K562 (cell line): Measurements from ENCODE around the gene ST6GALNAC2. TPM values are rescaled to one million over a fixed set of nuclear protein-coding genes. Genes with fewer than 3 reads are reported as not detected.

ENCODE experiments used
- ARNT ChIP-seq, 2 experiments: fragments of 450-650 bp; IDR thresholded peaks; 2 replicates each; pipeline ENCODE4 v1.6.1; 2016; ENCODE audit warnings: mild to moderate bottlenecking in 1 of 2
- HMGN3 ChIP-seq: IDR thresholded peaks from 2 replicates; pipeline ENCODE4 v1.6.1; 2011; ENCODE audit warnings: borderline replicate concordance, low read depth, mild to moderate bottlenecking, mixed read lengths, low read length; ENCODE audit not compliant: insufficient read length; ENCODE audit errors: extremely low read depth
- KHSRP ChIP-seq: fragments of 450-650 bp; IDR thresholded peaks from 2 replicates; pipeline ENCODE4 v1.6.1; 2017
- KLF13 ChIP-seq: fragments of 450-650 bp; IDR thresholded peaks from 2 replicates; pipeline ENCODE4 v1.6.1; 2016; ENCODE audit warnings: missing genetic modification characterization, low read depth, mild to moderate bottlenecking, missing compliant biosample characterization, moderate library complexity, borderline replicate concordance
- MTF1 ChIP-seq: fragments of 250-450 bp; sonication (Bioruptor Pico); IDR thresholded peaks from 2 replicates; pipeline ENCODE4 v1.9.0; 2021; ENCODE audit warnings: moderate library complexity, mild to moderate bottlenecking, inconsistent platforms, borderline replicate concordance
- MXI1 ChIP-seq: IDR thresholded peaks from 2 replicates; pipeline ENCODE4 v1.6.1; 2011; ENCODE audit warnings: low read depth, mild to moderate bottlenecking, improper control_type of control experiment, low read length
- NR1H2 ChIP-seq: sonication (generic); formaldehyde crosslinking; IDR thresholded peaks from 2 replicates; pipeline ENCODE4 v1.4.0; 2020; ENCODE audit warnings: mild to moderate bottlenecking, missing genetic modification reagents
- POLR2B ChIP-seq: fragments of 450-650 bp; IDR thresholded peaks from 2 replicates; pipeline ENCODE4 v1.6.1; 2018; ENCODE audit warnings: low read depth; ENCODE audit not compliant: partially characterized antibody
- PURB ChIP-seq: sonication (generic); formaldehyde crosslinking; IDR thresholded peaks from 2 replicates; pipeline ENCODE4 v1.9.0; 2021; ENCODE audit warnings: low read depth, mild to moderate bottlenecking, missing genetic modification reagents
- RBM14 ChIP-seq: fragments of 200-400 bp; formaldehyde crosslinking; IDR thresholded peaks from 2 replicates; pipeline ENCODE4 v1.6.1; 2018; ENCODE audit warnings: low read depth, mild to moderate bottlenecking, low read length, moderate library complexity, borderline replicate concordance; ENCODE audit not compliant: insufficient read depth
- SETDB1 ChIP-seq: IDR thresholded peaks from one replicate; pipeline ENCODE4 v1.6.1; 2012; ENCODE audit warnings: low read length, control low read depth, inconsistent platforms
- TFAM ChIP-seq: fragments of 250-450 bp; sonication (Bioruptor Pico); conservative IDR thresholded peaks from 2 replicates; pipeline ENCODE4 v1.5.0; 2021; ENCODE audit warnings: mild to moderate bottlenecking, moderate library complexity
- ZNF140 ChIP-seq: fragments of 250-450 bp; sonication (Bioruptor Pico); IDR thresholded peaks from 2 replicates; pipeline ENCODE4 v1.8.0; 2021; ENCODE audit warnings: moderate library complexity, mild to moderate bottlenecking, inconsistent platforms
- polyA plus RNA-seq, 8 experiments: library from polyadenylated mRNA; depleted of rRNA in 4 of 8; stranded (reverse) in 5 of 8; unstranded in 3 of 8; fragments of >200 nt; fragmentation: Nextera tagmentation in 2 of 8; fragmentation: Illumina TruSeq in 1 of 8; extraction: Ambion mirVana in 2 of 8; extraction: Trizol in 1 of 8; gene quantifications; 2 replicates each; pipeline versions ENCODE4 v1.2.1 to v1.2.3, GENCODE V29; 2011 to 2014; ENCODE audit warnings: inconsistent platforms in 1 of 8, missing spikeins in 1 of 8
- total RNA-seq, 7 experiments: library from RNA; depleted of rRNA in 6 of 7; stranded (reverse); fragments of >200 nt in 6 of 7; fragmentation: Illumina TruSeq in 2 of 7; extraction: Trizol in 2 of 7; gene quantifications; 2 replicates each; pipeline versions ENCODE4 v1.2.1 to v1.2.3, GENCODE V29; 2011 to 2021; ENCODE audit warnings: low replicate concordance in 1 of 7
- TF ChIP-seq, protein P1 (sequence below): fragments of 450-650 bp; IDR thresholded peaks from 2 replicates; pipeline ENCODE4 v1.6.1; 2016; ENCODE audit warnings: mild to moderate bottlenecking, moderate library complexity

ST6GALNAC2 gene
- total and polyA plus RNA-seq, 9 of the 15 experiments (the other 6 are each of a cell fraction or from before 2014, with no cell fraction given): 0.18 TPM; not detected in 8

DNA sequence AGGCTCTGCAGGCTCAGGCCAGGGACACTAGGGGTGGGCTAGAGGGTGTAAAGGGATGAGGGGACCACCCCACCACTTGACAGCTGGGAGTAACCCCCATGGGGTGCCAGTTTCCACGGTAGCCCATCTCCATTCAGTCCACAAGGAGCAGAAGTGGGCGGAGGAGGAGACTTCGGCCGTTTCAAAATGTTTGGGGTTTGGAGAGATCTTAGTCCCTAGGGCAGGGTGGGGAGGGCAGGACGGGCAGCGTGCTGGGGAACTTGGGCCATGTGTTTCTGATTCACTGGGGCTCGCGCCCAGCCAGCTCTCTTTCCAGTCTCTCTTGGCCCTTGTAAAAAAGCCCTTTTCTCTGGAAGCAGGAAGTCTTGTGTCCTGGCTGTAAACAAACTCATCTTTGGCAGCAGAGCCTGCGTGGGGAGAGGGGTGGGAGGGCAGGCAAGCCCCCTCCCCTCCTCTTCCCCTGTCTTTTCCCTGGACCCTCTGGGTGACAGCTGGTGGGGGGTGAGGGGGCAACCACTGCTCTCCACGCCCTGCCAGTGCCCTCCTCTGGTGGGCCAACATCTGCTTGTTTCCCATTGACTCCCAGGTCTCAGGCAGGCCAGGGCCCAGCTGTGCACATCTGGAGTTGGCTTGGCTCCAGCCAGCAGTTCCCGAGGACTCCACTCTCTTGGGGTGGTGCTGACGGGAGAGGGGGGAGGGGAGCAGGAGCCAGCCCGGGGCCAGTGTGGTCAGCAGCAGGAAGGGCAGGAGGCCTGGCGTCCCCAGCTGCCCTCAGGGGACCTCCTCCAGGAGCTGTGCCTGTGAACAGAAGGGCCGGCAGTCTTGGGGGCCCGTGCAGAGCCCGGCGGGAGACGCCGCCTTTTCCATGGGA is 56.2 kb downstream of the ST6GALNAC2 start (continued):
- TF ChIP-seq, protein P1, sequence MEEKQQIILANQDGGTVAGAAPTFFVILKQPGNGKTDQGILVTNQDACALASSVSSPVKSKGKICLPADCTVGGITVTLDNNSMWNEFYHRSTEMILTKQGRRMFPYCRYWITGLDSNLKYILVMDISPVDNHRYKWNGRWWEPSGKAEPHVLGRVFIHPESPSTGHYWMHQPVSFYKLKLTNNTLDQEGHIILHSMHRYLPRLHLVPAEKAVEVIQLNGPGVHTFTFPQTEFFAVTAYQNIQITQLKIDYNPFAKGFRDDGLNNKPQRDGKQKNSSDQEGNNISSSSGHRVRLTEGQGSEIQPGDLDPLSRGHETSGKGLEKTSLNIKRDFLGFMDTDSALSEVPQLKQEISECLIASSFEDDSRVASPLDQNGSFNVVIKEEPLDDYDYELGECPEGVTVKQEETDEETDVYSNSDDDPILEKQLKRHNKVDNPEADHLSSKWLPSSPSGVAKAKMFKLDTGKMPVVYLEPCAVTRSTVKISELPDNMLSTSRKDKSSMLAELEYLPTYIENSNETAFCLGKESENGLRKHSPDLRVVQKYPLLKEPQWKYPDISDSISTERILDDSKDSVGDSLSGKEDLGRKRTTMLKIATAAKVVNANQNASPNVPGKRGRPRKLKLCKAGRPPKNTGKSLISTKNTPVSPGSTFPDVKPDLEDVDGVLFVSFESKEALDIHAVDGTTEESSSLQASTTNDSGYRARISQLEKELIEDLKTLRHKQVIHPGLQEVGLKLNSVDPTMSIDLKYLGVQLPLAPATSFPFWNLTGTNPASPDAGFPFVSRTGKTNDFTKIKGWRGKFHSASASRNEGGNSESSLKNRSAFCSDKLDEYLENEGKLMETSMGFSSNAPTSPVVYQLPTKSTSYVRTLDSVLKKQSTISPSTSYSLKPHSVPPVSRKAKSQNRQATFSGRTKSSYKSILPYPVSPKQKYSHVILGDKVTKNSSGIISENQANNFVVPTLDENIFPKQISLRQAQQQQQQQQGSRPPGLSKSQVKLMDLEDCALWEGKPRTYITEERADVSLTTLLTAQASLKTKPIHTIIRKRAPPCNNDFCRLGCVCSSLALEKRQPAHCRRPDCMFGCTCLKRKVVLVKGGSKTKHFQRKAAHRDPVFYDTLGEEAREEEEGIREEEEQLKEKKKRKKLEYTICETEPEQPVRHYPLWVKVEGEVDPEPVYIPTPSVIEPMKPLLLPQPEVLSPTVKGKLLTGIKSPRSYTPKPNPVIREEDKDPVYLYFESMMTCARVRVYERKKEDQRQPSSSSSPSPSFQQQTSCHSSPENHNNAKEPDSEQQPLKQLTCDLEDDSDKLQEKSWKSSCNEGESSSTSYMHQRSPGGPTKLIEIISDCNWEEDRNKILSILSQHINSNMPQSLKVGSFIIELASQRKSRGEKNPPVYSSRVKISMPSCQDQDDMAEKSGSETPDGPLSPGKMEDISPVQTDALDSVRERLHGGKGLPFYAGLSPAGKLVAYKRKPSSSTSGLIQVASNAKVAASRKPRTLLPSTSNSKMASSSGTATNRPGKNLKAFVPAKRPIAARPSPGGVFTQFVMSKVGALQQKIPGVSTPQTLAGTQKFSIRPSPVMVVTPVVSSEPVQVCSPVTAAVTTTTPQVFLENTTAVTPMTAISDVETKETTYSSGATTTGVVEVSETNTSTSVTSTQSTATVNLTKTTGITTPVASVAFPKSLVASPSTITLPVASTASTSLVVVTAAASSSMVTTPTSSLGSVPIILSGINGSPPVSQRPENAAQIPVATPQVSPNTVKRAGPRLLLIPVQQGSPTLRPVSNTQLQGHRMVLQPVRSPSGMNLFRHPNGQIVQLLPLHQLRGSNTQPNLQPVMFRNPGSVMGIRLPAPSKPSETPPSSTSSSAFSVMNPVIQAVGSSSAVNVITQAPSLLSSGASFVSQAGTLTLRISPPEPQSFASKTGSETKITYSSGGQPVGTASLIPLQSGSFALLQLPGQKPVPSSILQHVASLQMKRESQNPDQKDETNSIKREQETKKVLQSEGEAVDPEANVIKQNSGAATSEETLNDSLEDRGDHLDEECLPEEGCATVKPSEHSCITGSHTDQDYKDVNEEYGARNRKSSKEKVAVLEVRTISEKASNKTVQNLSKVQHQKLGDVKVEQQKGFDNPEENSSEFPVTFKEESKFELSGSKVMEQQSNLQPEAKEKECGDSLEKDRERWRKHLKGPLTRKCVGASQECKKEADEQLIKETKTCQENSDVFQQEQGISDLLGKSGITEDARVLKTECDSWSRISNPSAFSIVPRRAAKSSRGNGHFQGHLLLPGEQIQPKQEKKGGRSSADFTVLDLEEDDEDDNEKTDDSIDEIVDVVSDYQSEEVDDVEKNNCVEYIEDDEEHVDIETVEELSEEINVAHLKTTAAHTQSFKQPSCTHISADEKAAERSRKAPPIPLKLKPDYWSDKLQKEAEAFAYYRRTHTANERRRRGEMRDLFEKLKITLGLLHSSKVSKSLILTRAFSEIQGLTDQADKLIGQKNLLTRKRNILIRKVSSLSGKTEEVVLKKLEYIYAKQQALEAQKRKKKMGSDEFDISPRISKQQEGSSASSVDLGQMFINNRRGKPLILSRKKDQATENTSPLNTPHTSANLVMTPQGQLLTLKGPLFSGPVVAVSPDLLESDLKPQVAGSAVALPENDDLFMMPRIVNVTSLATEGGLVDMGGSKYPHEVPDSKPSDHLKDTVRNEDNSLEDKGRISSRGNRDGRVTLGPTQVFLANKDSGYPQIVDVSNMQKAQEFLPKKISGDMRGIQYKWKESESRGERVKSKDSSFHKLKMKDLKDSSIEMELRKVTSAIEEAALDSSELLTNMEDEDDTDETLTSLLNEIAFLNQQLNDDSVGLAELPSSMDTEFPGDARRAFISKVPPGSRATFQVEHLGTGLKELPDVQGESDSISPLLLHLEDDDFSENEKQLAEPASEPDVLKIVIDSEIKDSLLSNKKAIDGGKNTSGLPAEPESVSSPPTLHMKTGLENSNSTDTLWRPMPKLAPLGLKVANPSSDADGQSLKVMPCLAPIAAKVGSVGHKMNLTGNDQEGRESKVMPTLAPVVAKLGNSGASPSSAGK: peak; percentile 87
- TF ChIP-seq MTF1 (CRISPR knock-in tag): no peak
- no peak for TF ChIP-seq ZNF140 (CRISPR knock-in tag)
- TF ChIP-seq KLF13 (tag): peak; percentile 49; the same call in 1 of the 2 replicates
- no peak for TF ChIP-seq MXI1
- no peak for TF ChIP-seq SETDB1
- no peak for TF ChIP-seq PURB (CRISPR knock-in tag)
- peak; percentile 34 for TF ChIP-seq HMGN3
- TF ChIP-seq NR1H2: no peak
- no peak for TF ChIP-seq ARNT (IDR thresholded peaks at IDR 0.05)
- no peak for TF ChIP-seq TFAM
- TF ChIP-seq KHSRP: no peak
- TF ChIP-seq POLR2B: no peak
- no peak for TF ChIP-seq RBM14
